GM23338 (cell line): ENCODE measurements around the gene AAGAB. TPM values are rescaled to one million over a fixed set of nuclear protein-coding genes. Genes with fewer than 3 reads are reported as not detected.

Experiments
- ATAC-seq: fragments of 200-7000 bp; cut with Tn5 transposase; 3 replicates; pipeline ENCODE4 v1.9.1; 2020
- DNase-seq: peaks from one replicate; pipeline ENCODE4 v3.0.0-alpha.2; 2015; ENCODE audit warnings: low spot score
- H2AFZ ChIP-seq: fragments of 200-600 bp; sonication (generic); 2 replicates; pipeline ENCODE4 v1.8.0; 2016; ENCODE audit warnings: antibody characterized with exemption, mild to moderate bottlenecking, moderate library complexity
- H3F3A ChIP-seq: fragments of 200-600 bp; sonication (generic); replicated peaks from 2 replicates; pipeline ENCODE4 v1.8.0; 2017; ENCODE audit warnings: antibody characterized with exemption, mixed run types, low read depth
- H3K27ac ChIP-seq: fragments of 200-600 bp; sonication (generic); 2 replicates; pipeline ENCODE4 v1.6.1; 2016; ENCODE audit warnings: low read depth
- H3K27me3 ChIP-seq: fragments of 200-600 bp; sonication (generic); 2 replicates; pipeline ENCODE4 v1.8.0; 2016; ENCODE audit warnings: mild to moderate bottlenecking, mixed run types, moderate library complexity; ENCODE audit not compliant: insufficient read depth
- H3K36me3 ChIP-seq: fragments of 200-600 bp; sonication (generic); 2 replicates; pipeline ENCODE4 v1.8.0; 2016; ENCODE audit warnings: mild to moderate bottlenecking; ENCODE audit not compliant: insufficient read depth
- H3K4me1 ChIP-seq: fragments of 200-600 bp; sonication (generic); 2 replicates; pipeline ENCODE4 v1.8.0; 2016; ENCODE audit warnings: mild to moderate bottlenecking, moderate library complexity; ENCODE audit not compliant: insufficient read depth
- H3K4me2 ChIP-seq: fragments of 200-600 bp; sonication (generic); 2 replicates; pipeline ENCODE4 v1.7.1; 2017; ENCODE audit warnings: mixed run types
- H3K4me3 ChIP-seq: fragments of 200-600 bp; sonication (generic); 2 replicates; pipeline ENCODE4 v1.6.1; 2016; ENCODE audit warnings: mixed run types
- H3K79me2 ChIP-seq: fragments of 200-600 bp; sonication (generic); replicated peaks from 2 replicates; pipeline ENCODE4 v1.8.0; 2017; ENCODE audit warnings: mild to moderate bottlenecking; ENCODE audit not compliant: insufficient read depth
- H3K9me2 ChIP-seq: fragments of 200-600 bp; sonication (generic); 2 replicates; pipeline ENCODE4 v1.8.0; 2017; ENCODE audit not compliant: insufficient read depth
- H4K20me1 ChIP-seq: fragments of 200-600 bp; sonication (generic); replicated peaks from 2 replicates; pipeline ENCODE4 v1.8.0; 2017; ENCODE audit warnings: mild to moderate bottlenecking; ENCODE audit not compliant: insufficient read depth
- H3K27ac Mint-ChIP-seq: 2 replicates; pipeline ENCODE4 v1.8.0; 2020; ENCODE audit warnings: inconsistent platforms, mild to moderate bottlenecking, moderate library complexity, mixed read lengths
- H3K27me3 Mint-ChIP-seq: 3 replicates; pipeline ENCODE4 v1.8.0; 2022; ENCODE audit warnings: low read depth, mild to moderate bottlenecking, moderate library complexity, mixed read lengths, inconsistent platforms; ENCODE audit not compliant: insufficient read depth, poor library complexity
- H3K36me3 Mint-ChIP-seq: 3 replicates; pipeline ENCODE4 v1.8.0; 2021; ENCODE audit warnings: low read depth, mild to moderate bottlenecking, inconsistent platforms, moderate library complexity, mixed read lengths
- H3K4me1 Mint-ChIP-seq: 3 replicates; pipeline ENCODE4 v1.8.0; 2020; ENCODE audit warnings: mild to moderate bottlenecking, inconsistent platforms, mixed read lengths
- H3K4me3 Mint-ChIP-seq: 3 replicates; pipeline ENCODE4 v1.8.0; 2021; ENCODE audit warnings: moderate library complexity, mild to moderate bottlenecking, inconsistent platforms, mixed read lengths
- H3K9me3 Mint-ChIP-seq: 3 replicates; pipeline ENCODE4 v1.8.0; 2020; ENCODE audit warnings: moderate library complexity, mild to moderate bottlenecking, inconsistent platforms, mixed read lengths
- EZH2phosphoT487 ChIP-seq: fragments of 200-600 bp; sonication (generic); IDR thresholded peaks from one replicate; pipeline ENCODE4 v1.8.1; 2018; ENCODE audit warnings: antibody characterized with exemption; ENCODE audit not compliant: unreplicated experiment
- NANOG ChIP-seq: IDR thresholded peaks from 2 replicates; pipeline ENCODE4 v1.6.1; 2016; ENCODE audit warnings: antibody characterized with exemption, borderline replicate concordance
- POLR2AphosphoS5 ChIP-seq: IDR thresholded peaks from 2 replicates; pipeline ENCODE4 v1.6.1; 2016; ENCODE audit warnings: antibody characterized with exemption, low read depth
- ZNF114 ChIP-seq: fragments of 250-450 bp; sonication (Bioruptor Pico); IDR thresholded peaks from 2 replicates; pipeline ENCODE4 v1.5.0; 2020; ENCODE audit warnings: mild to moderate bottlenecking, moderate library complexity
- polyA plus RNA-seq: library from polyadenylated mRNA; unstranded; fragments of >200 nt; fragmentation: Nextera tagmentation; extraction: Ambion mirVana; gene quantifications from 2 replicates; pipeline ENCODE4 v1.2.1, GENCODE V29; 2016
- total RNA-seq: library from RNA; depleted of rRNA; stranded (reverse); fragments of >200 nt; shearing (Covaris generic); gene quantifications from 2 replicates; pipeline ENCODE4 v1.2.3, GENCODE V29; 2014
- TF ChIP-seq, protein P1 (sequence below), 2 experiments: fragments of 200-600 bp in 1 of 2; sonication (generic) in 1 of 2; conservative IDR thresholded peaks; 2 replicates each; pipeline versions ENCODE4 v1.5.1 to v1.6.1; 2016 to 2017; ENCODE audit warnings: antibody characterized with exemption in 2 of 2, low read depth in 2 of 2, mild to moderate bottlenecking in 2 of 2, moderate library complexity in 1 of 2
- TF ChIP-seq, protein P2 (sequence below): IDR thresholded peaks from one replicate; pipeline ENCODE4 v1.6.1; 2018; ENCODE audit warnings: antibody characterized with exemption; ENCODE audit not compliant: unreplicated experiment

The AAGAB gene
- total and polyA plus RNA-seq, 2 experiments from 2014 or later = 20.8 to 42.8 TPM

DNA sequence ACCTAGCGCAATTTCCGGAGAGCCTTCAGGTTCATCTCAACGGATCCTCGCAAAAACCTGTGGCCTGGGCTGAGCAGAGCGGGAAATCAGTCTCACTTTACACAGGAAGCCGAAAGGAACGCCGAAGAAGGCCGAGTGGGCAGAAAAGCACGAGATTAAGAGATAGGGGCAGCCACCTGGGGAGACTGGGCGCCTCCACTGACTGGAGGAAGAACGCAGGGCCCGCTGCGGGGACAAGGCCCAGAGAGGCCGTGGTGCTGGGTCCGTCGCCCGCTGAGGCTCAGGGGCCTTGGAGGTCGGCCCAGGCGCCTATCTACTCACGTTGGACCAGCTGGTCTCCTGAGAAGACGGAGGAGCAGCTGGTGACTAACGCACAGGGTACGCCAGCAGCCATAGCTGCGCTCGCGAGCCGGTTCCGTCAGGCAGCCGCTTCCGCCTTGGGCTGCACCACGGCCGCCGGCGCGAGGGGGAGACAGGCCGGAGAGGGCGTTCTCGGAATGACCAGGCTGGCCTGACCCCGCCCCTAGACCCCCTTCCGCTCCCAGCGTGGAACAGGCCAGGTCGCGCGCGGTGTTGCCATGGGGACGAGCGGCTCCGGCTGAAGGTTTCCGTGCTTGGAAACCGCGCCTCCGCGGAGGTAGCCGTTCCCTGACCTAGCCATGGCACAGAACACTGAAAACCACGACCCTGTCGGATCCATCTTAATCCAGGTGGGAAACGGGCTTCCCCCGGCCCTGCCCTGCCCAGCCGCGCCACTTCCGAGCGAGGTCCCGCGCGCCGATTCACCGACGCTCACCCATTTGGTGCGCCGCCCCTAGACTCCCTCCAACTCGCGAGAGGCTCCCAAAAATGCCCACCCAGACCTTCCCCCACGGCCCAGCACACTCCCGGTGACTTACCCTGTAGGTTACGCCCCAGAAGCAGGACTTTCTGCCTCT is at the start of gene AAGAB, which contains the start of gene IQCH (continued):
- no peak for TF ChIP-seq EZH2phosphoT487

DNA sequence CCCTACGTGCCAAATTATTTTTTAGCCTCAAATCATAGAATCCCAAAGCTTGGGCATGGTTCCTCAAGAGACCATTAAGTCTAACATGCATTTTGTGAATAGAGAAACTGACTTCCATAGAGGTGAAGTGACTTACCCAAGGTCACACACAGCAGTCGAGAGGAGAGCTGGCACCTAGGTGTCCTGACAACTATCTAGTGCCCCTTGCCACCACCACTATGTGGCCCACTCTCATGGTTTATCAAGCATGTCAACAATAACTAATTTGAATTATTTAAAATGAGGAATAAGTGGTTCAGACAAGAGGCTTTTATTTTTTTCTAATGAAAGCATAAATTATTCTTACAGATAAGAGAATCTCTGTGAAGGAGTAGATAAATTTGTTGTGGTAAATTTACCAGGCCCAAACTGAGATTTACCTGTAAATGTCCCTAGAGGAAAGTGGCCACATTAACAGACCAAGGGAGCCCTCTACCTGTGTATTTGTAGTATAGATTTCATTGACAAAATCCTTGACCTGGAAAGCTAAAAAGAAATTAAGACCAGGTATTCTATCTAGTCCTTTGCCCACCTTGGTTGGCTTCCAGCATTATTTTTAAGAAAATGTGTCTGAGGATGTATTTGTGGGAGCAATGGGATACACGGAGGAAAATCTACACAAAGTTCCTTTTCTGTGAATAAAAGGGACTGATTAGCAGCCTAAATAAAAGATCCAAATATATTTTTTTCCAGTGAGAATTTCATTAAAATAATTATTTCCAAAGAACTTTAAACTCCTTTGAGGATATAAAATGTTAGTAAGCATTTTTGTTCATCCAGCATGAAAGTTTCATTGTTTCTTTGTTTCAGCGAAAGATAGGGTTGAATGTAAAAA is 49.3 kb upstream of the AAGAB start:
- H3F3A ChIP-seq = no peaks in the 10 kb centered on the region
- no peaks in the 10 kb centered on the region for H3K9me2 ChIP-seq
- peaks cover 10% of the 10 kb centered on the region; the same call in 1 of the 2 replicates for H3K4me1 ChIP-seq
- TF ChIP-seq NANOG = no peak
- TF ChIP-seq POLR2AphosphoS5 = no peak
- TF ChIP-seq ZNF114 (CRISPR knock-in tag) = no peak
- TF ChIP-seq, protein P1, sequence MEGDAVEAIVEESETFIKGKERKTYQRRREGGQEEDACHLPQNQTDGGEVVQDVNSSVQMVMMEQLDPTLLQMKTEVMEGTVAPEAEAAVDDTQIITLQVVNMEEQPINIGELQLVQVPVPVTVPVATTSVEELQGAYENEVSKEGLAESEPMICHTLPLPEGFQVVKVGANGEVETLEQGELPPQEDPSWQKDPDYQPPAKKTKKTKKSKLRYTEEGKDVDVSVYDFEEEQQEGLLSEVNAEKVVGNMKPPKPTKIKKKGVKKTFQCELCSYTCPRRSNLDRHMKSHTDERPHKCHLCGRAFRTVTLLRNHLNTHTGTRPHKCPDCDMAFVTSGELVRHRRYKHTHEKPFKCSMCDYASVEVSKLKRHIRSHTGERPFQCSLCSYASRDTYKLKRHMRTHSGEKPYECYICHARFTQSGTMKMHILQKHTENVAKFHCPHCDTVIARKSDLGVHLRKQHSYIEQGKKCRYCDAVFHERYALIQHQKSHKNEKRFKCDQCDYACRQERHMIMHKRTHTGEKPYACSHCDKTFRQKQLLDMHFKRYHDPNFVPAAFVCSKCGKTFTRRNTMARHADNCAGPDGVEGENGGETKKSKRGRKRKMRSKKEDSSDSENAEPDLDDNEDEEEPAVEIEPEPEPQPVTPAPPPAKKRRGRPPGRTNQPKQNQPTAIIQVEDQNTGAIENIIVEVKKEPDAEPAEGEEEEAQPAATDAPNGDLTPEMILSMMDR (conservative IDR thresholded peaks at IDR 0.05; ENCODE audit: low read depth in 2 of 2) = peak; percentile 71 to 77
- TF ChIP-seq, protein P2, sequence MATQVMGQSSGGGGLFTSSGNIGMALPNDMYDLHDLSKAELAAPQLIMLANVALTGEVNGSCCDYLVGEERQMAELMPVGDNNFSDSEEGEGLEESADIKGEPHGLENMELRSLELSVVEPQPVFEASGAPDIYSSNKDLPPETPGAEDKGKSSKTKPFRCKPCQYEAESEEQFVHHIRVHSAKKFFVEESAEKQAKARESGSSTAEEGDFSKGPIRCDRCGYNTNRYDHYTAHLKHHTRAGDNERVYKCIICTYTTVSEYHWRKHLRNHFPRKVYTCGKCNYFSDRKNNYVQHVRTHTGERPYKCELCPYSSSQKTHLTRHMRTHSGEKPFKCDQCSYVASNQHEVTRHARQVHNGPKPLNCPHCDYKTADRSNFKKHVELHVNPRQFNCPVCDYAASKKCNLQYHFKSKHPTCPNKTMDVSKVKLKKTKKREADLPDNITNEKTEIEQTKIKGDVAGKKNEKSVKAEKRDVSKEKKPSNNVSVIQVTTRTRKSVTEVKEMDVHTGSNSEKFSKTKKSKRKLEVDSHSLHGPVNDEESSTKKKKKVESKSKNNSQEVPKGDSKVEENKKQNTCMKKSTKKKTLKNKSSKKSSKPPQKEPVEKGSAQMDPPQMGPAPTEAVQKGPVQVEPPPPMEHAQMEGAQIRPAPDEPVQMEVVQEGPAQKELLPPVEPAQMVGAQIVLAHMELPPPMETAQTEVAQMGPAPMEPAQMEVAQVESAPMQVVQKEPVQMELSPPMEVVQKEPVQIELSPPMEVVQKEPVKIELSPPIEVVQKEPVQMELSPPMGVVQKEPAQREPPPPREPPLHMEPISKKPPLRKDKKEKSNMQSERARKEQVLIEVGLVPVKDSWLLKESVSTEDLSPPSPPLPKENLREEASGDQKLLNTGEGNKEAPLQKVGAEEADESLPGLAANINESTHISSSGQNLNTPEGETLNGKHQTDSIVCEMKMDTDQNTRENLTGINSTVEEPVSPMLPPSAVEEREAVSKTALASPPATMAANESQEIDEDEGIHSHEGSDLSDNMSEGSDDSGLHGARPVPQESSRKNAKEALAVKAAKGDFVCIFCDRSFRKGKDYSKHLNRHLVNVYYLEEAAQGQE = no peak
- H3K4me2 ChIP-seq = no peak overlapping the region
- no peak overlapping the region for H2AFZ ChIP-seq
- H3K79me2 ChIP-seq = no peaks in the 10 kb centered on the region
- H3K4me3 Mint-ChIP-seq = no peak overlapping the region
- H3K36me3 Mint-ChIP-seq = no peaks in the 10 kb centered on the region
- H3K4me1 Mint-ChIP-seq = peaks cover 5% of the 10 kb centered on the region; the same call in 2 of the 3 replicates
- H3K27ac Mint-ChIP-seq = no peak overlapping the region
- H3K36me3 ChIP-seq = no peaks in the 10 kb centered on the region
- H3K27ac ChIP-seq = no peak overlapping the region
- H3K9me3 Mint-ChIP-seq = no peaks in the 10 kb centered on the region
- H4K20me1 ChIP-seq = no peaks in the 10 kb centered on the region
- H3K27me3 Mint-ChIP-seq = no peaks in the 10 kb centered on the region
- ATAC-seq = peak; percentile 78
- H3K27me3 ChIP-seq = no peaks in the 10 kb centered on the region
- H3K4me3 ChIP-seq = no peak overlapping the region
- peak; percentile 86 for DNase-seq
